ENCODE data around the gene DHRS9.

The DHRS9 gene

DNA sequence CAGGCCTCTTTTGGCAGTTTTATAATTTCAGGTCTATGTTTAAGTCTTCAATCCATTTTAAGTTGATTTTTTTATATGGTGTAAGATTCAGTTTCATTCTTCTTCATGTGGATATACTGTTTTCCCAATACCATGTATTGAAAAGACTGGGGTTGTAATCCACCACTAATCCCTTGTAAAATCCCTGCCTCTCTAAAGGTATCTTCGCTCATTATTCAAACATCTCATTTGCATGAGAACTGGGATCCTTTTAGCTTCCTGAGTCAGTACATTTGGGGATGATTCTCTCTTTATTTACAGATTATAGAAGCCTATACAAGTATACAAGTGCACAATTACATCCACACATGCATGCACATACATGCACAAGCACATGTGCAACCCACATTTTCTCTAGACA is 25.3 kb downstream of the DHRS9 start:
- no peak for TF ChIP-seq CTCF (IDR thresholded peaks at IDR 0.05; ENCODE audit: insufficient read depth, missing control alignments)
- FAIRE-seq (no peak), DNase-seq (ENCODE audit: insufficient read length, low spot score) (no peak)

DNA sequence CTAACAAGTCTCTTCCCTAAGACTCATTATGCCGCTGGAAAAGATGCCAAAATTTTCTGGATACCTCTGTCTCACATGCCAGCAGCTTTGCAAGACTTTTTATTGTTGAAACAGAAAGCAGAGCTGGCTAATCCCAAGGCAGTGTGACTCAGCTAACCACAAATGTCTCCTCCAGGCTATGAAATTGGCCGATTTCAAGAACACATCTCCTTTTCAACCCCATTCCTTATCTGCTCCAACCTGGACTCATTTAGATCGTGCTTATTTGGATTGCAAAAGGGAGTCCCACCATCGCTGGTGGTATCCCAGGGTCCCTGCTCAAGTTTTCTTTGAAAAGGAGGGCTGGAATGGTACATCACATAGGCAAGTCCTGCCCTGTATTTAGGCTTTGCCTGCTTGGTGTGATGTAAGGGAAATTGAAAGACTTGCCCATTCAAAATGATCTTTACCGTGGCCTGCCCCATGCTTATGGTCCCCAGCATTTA is 26.3 kb downstream of the DHRS9 start:
- no peak for TF ChIP-seq CTCF (IDR thresholded peaks at IDR 0.05; ENCODE audit: insufficient read depth, missing control alignments)
- DNase-seq (ENCODE audit: insufficient read length, low spot score), result no peak
- FAIRE-seq, result no peak

DNA sequence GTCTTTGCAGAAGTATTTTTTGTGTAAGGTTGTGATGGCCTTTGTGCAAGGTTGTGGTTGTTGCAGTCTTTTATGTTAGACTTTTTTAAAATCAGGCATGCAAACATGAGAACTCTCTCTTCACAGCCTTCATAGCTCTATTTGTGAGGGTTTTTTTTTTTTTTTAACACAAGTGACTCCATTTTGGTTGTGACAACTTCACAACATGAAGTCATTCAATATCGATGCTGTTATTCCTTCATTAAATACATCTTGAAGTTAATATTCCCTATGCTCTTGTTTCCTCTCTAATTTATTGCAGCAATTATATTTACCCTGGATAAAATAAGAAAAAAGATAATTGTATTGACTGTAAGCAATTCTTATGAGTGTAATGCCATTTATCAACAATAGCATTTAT is 35.5 kb downstream of the DHRS9 start:
- DNase-seq (ENCODE audit: insufficient read length, low spot score) (no peak), FAIRE-seq (no peak)
- no peak for TF ChIP-seq CTCF (IDR thresholded peaks at IDR 0.05; ENCODE audit: insufficient read depth, missing control alignments)

DNA sequence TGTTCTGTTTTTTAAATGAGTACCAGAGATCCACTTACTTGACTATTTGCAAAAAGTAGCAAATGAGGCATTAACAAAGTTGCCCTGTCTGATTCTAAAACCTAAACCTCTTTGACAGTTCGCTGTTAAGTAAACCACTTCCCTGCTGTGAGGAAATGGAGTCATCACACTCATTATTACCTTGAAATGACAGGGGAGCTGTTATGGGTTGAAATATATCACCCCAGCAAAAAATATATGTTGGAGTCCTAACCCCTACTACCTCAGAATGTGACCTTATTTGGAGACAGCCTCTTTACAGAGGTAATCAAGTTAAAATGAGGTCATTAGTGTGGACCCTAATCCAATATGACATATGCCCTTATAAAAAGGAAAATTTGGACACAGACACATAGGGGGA is 36.1 kb downstream of the DHRS9 start:
- no peak for DNase-seq (ENCODE audit: insufficient read length, low spot score)
- no peak for TF ChIP-seq CTCF (IDR thresholded peaks at IDR 0.05; ENCODE audit: insufficient read depth, missing control alignments)
- FAIRE-seq, result no peak

GRCh38 chr2:169106134-169106533 is 36.8 kb downstream of the DHRS9 start:
- FAIRE-seq, result no peak
- no peak for DNase-seq (ENCODE audit: insufficient read length, low spot score)
- TF ChIP-seq CTCF (IDR thresholded peaks at IDR 0.05; ENCODE audit: insufficient read depth, missing control alignments), result no peak

DNA sequence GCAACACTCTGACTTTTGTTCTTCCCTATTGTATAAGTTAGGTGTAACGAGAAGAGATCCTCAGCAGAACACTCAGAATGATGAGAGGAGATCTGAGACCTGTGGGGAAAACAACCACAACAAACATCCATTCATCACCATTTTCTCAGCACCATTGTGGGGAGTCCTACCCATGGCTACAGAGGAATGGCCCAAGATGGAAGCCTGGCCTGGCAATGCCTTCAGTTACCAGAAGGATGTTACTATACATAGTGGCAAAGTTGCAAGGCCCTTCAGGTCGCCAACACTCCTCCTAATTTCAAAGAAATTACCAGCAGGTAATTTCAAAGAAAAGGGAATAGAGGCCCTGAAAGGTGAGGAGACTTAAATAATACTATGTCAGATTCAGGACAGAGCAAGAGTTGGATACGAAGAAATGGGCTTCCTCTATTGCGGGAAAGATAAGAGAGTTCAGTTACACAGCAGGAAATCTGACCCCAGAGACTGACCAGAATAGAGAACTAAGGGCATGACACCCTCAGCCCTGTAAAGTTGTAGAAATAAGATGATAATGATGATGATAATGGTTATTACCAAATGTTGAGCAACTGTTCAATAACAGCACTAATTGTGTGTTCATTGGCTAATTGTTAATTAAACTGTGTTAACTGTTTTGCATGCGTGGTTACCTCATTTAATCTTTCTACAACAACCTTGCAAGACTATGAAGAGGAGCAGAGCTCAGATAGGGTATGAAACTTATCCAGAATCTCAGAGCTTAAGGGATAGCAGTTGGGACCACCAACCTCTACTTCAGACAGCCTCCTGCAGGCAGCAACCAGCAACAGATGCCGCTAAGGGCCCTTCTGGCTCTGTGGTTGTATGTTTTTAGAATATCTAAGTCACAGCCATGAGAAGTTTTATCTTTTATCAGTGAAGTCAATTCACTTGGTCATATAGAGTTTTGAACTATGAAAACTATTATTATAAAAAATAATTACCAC is 37.5 kb downstream of the DHRS9 start:
- TF ChIP-seq CTCF (IDR thresholded peaks at IDR 0.05; ENCODE audit: insufficient read depth, missing control alignments), result no peak
- no peak for DNase-seq (ENCODE audit: insufficient read length, low spot score)
- FAIRE-seq, result no peak

GRCh38 chr2:169107645-169108044 is 38.3 kb downstream of the DHRS9 start:
- DNase-seq (ENCODE audit: insufficient read length, low spot score) (no peak), FAIRE-seq (no peak)
- no peak for TF ChIP-seq CTCF (IDR thresholded peaks at IDR 0.05; ENCODE audit: insufficient read depth, missing control alignments)

Measured in D721Med (cell line).